Cerebellar nuclear complex (tissue), 1 donor: ENCODE data around the gene GALNT10.

Experiments used
- DNase-seq, 2 experiments: peaks; one replicate each; lab custom pipeline; 2025; lab: John Stamatoyannopoulos, UW

Gene GALNT10

DNA sequence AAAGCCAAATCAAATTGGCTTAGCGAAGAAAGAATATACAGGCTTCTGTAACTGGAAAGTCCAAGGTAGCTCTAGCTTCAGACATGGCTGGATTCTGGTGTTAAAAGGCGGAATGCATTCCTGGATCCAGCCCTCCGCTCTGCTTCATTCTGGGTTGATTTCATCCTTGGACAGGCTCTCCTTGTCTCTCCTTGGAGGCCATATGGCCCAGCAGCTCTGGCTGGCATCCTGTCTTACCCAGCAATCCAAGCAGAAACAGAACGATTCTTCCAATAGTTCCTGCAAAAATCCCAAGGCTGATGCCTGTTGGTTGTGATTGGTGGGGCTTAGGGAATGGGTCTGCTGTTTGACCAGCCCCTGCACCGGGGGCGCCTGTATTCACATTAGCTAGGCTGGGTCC lies 218.3 kb downstream of the GALNT10 start:
- no peak for DNase-seq

DNA sequence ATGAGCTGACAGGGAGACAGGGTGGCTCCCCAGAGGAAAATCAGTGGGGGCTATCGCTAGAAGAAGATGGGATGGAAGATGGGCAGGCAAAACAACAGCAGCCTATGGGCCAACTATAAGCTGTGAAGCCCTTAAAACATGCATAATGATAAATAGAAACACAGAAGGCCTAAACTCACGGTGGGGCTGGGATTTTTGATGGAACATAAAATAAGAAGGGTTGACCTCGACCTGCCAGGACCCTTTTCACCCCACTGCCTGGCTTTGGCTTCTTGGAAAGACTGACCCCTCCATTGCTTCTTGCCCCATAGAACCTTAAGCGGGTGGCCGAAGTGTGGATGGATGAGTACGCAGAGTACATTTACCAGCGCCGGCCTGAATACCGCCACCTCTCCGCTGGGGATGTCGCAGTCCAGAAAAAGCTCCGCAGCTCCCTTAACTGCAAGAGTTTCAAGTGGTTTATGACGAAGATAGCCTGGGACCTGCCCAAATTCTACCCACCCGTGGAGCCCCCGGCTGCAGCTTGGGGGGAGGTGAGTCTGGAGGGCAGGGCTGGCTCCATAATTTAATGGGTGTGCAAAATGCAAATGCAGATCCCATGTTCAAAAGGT lies 218.8 kb downstream of the GALNT10 start:
- DNase-seq = no peak

DNA sequence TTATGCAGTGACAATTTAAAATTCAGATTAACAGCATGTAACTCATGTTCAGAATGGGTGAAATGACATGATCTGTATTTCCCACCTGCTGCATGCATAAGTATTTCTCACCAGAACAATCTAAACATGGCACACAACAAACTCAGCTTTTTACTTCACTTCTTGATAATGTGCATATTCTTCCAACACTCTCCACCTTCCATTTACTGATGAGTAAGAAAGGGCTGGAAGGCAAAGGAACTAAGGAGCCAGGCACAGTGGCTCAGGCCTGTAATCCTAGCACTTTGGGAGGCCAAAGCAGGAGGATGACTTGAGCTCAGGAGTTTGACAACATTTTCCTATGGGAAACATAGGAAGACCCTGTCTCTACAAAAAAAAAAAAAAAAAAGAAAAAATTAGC lies 219.5 kb downstream of the GALNT10 start:
- no peak for DNase-seq

DNA sequence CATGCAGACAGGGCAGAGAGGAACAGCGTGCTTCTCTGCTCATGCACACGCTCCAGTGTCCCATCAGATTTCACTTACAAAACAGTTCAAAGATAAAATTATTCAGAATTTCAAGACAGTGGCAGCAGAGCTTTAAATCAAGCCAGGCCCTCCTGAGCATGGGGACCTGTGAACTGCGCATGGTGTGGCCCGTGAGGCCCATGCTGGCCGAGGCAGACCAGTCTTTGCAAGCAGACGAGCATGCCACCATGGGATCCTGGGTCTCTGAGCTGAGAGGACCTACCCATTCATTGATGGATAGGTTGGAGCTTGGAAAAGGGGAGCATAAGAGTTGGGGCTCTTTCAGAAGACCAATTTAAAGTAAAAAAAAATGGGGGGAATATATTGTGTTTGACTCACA lies 220.3 kb downstream of the GALNT10 start:
- no peak for DNase-seq

DNA sequence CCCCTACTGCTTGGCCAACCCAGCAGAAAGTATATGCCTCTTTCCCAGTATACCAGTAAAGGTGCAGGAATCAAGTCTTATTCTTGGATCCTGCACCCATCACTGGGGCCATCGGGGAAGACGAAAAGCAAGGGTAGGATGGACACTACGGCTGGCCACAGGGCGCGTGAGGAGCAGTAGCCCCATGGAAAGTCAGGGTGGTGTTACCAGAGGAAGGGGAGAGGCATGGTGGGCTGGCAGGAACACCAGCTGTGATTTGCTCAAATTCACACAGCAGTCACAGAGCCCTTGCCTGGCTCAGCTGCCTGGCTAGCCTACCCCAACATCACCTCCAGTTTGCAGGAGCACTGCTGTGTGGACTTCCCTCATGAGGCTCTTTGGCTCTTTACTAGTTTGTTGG lies 220.8 kb downstream of the GALNT10 start:
- DNase-seq = no peak

DNA sequence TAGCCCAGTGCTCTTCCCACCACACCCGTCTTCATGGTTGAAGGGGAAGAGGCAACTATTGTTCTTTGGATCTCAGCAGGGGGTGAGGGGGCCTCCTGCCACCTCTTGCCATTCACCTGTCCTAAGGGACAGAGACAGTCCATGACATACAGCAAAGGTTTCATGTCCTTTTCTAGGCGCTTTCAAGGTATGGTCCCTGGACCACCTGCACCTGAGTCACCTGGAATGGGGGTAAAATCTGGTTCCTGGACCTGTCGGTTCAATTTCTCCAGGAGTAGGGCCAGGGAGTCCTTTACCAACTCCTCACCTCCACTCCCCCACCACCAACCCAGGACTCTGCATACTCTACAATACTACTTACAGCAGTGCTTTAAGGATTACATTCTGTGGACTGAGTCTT lies 221.8 kb downstream of the GALNT10 start:
- DNase-seq = no peak

DNA sequence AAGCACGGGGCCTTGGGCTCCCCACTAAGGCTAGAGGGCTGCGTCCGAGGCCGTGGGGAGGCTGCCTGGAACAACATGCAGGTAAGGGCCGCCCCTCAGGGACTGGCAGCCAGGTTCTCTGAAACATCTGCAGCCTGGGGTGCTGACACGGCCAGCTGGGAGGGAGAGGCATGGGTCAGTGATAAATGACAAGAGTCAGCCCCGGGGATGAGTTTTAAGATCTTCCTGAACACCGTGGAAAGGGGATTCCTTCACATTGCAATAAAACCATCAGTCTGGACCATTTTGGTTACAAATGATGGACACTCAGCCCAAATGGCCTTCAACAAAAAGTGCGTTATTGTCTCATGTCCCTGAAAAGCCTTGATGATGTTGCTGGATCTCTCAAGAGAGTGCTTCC lies 222.4 kb downstream of the GALNT10 start:
- DNase-seq = no peak

DNA sequence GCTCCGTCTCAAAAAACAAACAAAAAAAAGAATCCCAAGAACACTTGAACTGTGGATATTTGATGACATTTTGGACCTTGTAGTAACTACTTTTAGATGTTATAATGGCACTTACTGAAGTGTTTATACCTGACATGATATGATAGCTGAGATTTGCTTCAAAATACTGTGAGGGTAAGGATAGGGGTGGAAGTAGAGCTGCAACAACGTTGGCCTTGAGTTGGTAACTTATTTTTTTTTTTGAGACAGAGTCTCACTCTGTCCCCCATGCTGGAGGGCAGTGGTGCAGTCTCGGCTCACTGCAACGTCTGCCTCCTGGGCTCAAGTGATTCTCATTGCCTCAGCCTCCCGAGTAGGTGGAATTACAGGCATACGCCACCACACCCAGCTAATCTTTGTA lies 224.6 kb downstream of the GALNT10 start:
- no peak for DNase-seq

DNA sequence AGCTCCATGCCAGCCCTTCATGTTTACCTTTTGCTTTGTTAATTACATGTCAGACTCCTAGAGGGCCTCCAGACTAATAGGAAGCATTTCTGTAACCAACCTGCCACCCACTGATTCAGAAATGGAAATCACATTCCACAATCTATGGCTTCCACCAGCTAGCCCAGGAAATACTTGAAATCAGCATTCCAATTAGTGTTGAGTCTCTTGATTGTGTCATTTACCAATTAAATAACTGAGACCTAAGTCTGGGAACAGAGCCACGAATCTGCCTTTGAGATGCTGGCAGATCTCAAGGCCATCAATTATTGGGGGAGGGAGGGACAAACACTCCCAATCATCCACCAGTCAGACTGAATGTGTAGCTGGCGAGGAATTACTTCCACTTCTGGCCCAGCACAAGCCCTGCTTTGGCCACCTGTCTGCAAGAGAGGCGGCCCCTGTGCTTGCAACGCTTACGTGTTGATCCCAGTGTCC lies 227.8 kb downstream of the GALNT10 start:
- no peak for DNase-seq

DNA sequence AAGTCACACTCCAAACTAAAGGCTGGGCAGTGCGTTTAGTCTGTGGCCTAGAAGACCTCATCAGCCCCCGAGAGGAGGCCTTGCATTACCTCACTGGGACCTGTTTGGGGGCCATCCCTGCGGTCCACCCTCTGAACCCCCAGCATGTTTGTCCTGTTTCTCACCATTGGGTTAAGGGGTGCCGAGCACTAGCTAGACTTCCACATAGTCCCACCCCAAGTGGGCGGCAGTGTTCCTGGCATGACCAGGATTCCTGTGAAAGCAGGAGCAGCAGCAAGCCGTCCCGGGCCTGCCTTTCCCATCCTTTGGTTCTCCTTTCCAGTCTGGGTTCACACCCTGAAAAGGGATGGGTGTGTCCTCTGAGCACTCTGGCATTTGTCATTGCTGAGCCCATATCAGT lies 228.7 kb downstream of the GALNT10 start:
- no peak for DNase-seq

DNA sequence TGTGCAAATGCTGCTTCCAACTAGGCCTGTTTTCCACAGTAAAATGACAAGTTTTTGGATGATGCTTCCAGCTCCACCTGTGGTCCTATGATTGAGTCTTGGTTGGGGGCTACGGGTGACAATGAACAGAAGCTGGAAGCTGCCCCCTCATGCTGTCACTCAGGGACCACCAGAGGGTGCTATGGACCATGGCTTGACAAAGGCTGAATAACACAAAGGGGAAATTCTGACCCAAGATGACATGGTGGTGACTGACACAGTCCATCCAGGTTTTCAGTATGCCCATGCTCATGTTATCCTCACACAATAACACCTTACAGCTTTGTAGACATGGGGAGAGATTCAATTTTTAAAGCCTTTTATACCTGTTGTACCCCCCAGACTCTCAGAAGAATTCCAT lies 231.3 kb downstream of the GALNT10 start:
- DNase-seq = no peak

DNA sequence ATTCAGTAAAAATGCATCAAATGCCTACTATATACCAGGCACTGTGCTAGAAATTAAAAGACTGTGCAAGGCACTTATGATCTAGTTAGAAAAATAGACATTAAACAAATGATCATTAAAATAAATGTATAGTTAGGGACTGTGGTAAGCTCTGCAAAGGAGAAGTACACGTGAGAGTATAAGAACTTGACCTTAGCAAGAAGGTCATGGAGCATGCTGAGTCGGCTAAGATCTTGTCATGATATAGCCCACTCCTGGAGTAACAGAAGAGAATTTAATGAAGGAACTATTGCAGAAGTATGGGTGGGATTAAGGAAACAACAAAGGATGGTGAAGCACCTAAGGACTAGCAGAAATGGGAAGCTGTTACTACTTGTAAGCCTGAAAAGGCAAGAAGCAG lies 231.8 kb downstream of the GALNT10 start:
- no peak for DNase-seq

DNA sequence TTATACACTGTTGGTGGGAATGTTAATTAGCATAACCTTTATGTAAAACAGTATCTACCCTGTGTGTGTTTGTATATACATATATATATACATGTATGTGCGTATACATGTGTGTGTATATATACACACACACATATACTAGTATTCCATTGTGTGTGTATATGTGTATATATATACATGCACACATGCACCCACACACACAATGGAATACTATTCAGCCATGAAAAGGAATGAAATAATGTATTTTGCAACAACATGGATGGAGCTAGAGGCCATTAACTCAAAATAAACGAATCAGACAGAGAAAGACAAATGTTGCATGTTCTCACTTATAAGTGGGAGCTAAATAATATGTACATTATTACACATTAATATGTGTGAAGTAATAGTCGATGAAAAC lies 237.7 kb downstream of the GALNT10 start:
- no peak for DNase-seq

DNA sequence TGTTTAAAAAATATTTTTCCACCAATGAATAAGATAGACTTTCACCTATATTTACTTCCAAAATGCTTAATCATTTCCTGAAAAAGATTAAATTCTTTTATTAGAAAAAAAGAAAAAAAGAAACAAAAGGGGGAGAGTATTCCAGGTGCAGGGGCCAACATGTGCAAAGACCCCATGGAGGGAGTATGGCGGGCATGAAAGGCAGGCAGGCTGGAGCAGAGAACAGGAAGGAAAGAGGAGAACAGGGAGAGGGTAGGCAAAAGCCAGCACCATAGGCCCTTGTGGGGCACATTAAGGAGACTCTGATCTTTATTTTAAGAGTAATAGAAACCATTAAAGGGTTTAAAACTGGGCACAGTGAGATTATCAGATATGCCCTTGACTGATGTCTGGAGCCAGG lies 238.8 kb downstream of the GALNT10 start:
- DNase-seq = no peak

DNA sequence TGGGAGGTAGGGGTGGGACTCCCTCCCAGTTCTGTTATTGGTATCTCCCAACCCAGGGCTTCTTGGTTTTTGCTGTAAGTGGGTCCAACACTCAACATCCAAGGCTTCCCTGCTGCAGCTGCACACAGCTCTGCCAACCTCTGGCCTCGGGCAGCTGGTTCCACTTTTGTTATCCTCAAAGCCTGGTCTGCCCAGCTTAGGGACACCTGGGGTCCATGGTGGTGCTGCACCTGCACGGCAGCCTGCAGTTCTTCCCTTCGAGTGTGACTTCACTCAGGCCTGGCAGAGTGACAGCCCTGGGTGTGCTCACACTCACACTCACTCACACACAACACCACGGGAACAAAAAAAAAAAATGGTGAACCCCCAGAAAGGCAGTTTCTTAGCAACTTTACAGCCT lies 239.9 kb downstream of the GALNT10 start:
- no peak for DNase-seq

DNA sequence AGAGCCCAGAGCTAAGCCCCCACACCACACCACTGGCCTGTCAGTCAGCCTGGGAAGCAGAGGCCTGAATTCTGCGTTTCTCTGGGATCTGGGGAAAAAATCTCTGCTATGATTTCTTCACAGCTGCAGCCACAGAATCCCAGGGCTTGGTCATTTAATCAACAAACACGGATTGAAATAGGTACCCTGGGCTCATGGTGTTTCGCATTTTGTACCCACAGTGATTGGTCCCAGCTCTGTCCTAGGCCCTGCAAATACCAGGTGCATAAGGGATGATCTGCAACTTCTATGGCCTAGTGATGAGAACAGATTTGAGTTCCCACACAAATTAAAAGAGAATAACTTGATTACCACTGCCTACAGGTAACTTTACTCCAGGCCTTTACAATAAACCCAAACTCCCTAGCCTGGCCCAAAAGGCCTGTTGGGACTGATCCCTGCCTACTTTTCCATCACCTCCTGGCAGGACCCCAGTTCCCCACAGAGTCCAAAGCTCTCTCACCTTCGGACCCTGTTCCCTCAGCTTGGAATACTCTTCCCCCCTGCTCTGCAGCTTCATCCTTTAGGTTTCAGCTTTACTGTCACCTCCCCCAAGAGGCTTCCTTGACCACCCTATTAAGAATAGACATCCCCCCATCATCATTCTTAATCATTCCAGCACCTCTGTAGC lies 240.6 kb downstream of the GALNT10 start:
- DNase-seq = no peak

DNA sequence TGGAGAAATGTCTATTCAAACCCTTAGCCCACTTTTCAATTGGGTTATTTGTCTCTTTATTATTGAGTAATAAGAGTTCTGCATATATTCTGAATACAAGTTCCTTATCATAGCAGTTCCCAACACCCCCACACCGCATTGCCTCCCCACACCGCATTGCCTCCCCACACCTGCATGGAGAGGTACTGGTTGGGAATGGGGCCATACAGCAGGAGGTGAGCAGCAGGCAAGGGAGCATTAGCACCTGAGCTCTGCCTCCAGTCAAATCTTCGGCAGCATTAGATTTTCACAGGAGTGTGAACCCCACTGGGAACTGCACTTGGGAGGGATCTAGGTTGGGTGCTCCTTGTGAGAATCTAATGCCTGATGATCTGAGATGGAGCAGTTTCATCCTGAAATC lies 244.7 kb downstream of the GALNT10 start:
- no peak for DNase-seq

DNA sequence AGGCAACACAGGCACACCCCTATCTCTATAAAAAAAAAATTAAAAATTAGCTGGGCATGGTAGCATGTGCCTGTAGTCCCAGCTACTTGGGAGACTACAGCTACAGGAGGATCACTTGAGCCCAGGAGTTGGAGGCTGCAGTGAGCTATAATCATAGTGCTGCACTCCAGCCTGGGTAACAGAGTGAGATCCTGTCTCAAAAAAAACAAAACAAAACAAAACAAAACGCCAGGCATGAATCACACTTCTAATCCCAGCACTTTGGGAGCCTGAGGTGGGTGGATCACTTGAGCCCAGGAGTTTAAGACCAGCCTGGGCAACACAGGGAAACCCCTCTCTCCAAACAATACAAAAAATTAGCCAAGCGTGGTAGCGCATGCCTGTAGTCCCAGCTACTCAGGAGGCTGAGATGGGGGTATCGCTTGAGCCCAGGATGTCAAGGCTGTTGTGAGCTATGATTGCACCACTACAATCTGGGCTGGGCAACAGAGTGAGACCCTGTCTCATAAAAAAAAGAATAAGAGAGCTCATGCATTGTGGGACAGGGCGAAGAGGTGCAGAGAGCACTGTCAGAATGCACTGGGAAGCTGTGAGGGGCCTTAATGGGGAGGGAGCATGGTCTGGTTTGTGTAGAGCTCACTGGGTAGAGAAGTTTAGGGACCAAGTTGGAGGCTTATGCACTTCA lies 246.9 kb downstream of the GALNT10 start:
- no peak for DNase-seq

DNA sequence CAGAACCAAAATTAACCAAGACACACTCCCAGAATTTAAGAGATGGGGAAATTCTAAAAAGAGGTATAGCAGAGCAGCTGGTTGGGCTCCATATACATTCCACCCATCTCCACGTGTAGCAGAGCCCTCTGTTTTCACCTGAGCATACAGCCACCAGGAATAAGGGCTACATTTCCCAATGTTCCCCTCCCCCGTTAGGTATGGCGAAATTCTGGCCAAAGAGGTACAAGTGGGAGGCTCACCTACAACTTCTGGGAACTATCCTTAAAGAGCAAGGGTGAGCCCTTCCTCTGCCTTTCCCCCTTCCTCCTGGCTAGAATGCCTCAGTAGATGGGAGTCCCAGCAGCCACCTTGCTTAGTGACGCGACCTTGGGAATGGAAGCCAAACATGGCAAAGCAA lies 250.0 kb downstream of the GALNT10 start:
- DNase-seq = no peak

DNA sequence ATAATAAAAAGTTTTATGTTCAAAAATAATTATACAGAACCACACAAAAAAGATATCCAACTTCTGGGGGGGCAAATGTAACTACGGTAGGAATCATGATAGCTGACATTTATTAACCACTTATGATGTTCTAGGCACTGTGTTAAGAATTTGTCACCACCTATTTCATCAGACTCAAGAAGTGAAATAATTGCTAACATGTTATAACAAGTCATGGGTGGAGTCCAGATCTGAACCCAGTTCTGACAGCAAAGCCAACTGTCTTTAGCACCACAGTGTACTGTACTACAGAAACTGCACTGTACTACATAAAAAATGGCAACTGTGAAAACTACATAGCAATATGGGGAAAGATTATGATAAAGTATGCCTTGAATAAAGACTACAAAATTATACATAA lies 252.3 kb downstream of the GALNT10 start:
- no peak for DNase-seq

DNA sequence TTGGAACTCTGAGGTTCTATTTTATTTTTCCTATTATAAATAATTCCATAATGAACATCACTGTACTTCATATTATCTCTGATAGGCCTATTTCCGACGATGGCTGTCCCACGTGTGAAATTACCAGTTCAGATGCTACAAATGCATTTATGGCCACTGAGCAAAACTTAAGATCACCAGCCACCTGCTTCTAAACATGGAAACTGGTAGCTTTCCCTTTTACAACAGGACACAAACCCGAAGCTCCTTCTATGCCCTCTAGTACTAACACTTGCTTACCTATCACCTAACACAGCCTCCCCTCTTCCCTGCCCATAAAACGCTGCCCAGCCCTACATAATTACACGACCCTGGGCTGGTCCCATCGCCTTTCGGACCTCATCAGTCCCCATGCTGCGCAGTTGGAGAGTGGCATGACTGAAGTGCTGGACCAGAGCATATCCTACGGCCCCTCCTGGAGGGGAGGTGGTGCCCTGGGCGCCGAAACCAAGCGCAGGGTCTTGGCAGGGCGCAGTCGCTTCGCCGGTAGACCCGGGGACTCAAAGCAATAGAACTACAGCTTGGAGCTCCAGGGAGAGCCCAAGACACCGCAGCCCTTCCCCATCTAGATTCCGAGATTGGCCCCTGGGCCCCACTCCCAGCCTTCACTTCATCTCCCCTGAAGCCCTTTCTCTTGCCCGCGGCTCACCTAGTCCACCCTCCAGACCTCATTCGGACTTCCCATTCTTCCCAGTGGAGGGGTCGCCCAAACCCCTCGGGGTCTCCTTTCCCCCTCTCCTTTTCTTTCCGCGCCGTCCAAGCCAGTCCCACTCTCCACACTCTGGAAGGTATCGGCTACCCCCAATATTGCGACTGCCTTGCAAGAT lies 254.3 kb downstream of the GALNT10 start:
- DNase-seq = no peak

DNA sequence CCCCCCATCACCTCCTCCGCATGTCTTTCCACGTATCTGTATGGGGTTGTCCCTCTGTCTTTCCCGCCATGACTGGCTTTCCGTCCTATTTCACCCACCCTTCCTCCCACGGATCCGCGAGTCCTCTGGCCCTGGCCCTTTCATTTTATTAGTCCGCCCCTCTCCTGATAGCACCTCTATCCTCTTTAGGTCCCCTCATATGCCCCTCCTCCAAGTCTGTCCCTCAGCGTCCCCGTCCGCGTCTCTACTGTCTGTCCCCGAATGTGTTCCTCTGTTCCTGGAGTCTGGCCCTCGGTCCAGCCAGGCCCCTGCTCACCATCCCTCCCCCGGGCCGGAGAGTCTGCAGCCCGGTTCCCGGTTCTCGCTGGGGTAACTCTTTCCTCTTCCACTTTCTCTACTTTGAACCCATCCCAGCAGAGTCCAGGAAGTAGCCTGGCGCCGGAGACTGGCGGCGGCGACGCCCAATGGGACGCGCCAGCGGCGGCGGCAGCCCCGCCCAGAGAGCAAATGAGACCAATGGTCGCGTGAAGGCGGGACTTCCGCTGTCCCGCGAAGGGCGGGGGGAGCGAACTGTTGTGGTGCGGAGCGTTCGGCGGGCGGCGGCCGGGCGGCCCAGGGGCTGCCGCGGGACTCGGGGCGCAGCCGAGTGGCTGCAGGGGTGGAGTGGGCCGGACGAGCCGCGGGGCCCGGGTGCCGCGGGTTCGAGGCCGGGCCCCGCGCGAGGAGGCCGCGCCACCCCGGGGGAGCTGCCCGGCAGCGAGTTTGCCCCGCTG lies 255.1 kb downstream of the GALNT10 start, which contains the start of gene SAP30L:
Gene SAP30L (plus strand): TSS at position 576 of the 773 bp plus-strand sequence. CDS start 608 bp downstream, outside the sequence.
- DNase-seq = peak; percentile 37 to 88
